Measurements from ENCODE around the gene RASSF7.
"Not testable (repeated sequence)": the region's sequence is repeated elsewhere in the genome, so short reads cannot be mapped to it uniquely, and the experiment has no call there.

The RASSF7 gene

GRCh38 chr11:560305-561147, at the start of gene RASSF7, which contains the start of gene LMNTD2:
RASSF7 (plus strand) TSS chr11:560970; CDS start chr11:561769, 799 bp downstream.
LMNTD2 (minus strand) TSS chr11:560738; CDS start chr11:560716, 22 bp downstream.
- Histone ChIP-seq H3K4me3 (ENCODE audit: low read depth, low read length) (peak within 1 kb of the TSS; percentile 78), H3K36me3 (ENCODE audit: control insufficient read depth, insufficient read depth, low read length) (peaks cover 10% of the 10 kb centered on the region; the same call in 1 of the 2 replicates), H3K9me3 (ENCODE audit: control insufficient read depth, insufficient read depth, low read depth, low read length) (no peaks in the 10 kb centered on the region), H3K9ac (ENCODE audit: low read length) (peak within 1 kb of the TSS; percentile 60), H3K27ac (ENCODE audit: low read depth, low read length) (peak within 1 kb of the TSS; percentile 59; the same call in 1 of the 2 replicates), H3K4me1 (ENCODE audit: control insufficient read depth, insufficient read depth, low read length) (peaks cover 22% of the 10 kb centered on the region), H3K27me3 (ENCODE audit: control insufficient read depth, insufficient read depth, low read length) (peaks cover 40% of the 10 kb centered on the region)

- Histone ChIP-seq H3K27ac (ENCODE audit: low read depth, low read length) (no peak overlapping the region), H3K9ac (ENCODE audit: low read length) (no peak overlapping the region), H3K4me3 (ENCODE audit: low read depth, low read length) (no peak overlapping the region), H3K36me3 (ENCODE audit: control insufficient read depth, insufficient read depth, low read length) (peaks cover 4% of the 10 kb centered on the region), H3K27me3 (ENCODE audit: control insufficient read depth, insufficient read depth, low read length) (no peaks in the 10 kb centered on the region), H3K4me1 (ENCODE audit: control insufficient read depth, insufficient read depth, low read length) (no peaks in the 10 kb centered on the region), H3K9me3 (ENCODE audit: control insufficient read depth, insufficient read depth, low read depth, low read length) (peaks cover 22% of the 10 kb centered on the region)
Observed at GRCh38 chr11:512761-513595, 47.8 kb upstream of the RASSF7 start.

GRCh38 chr11:514606-515005, 46.2 kb upstream of the RASSF7 start:
- Histone ChIP-seq H3K27ac (ENCODE audit: low read depth, low read length) (no peak overlapping the region), H3K4me3 (ENCODE audit: low read depth, low read length) (no peak overlapping the region), H3K9me3 (ENCODE audit: control insufficient read depth, insufficient read depth, low read depth, low read length) (peaks cover 26% of the 10 kb centered on the region), H3K9ac (ENCODE audit: low read length) (no peak overlapping the region), H3K36me3 (ENCODE audit: control insufficient read depth, insufficient read depth, low read length) (no peaks in the 10 kb centered on the region; the same call in none of the 2 replicates), H3K4me1 (ENCODE audit: control insufficient read depth, insufficient read depth, low read length) (no peaks in the 10 kb centered on the region), H3K27me3 (ENCODE audit: control insufficient read depth, insufficient read depth, low read length) (no peaks in the 10 kb centered on the region)

- H3K4me3 ChIP-seq (ENCODE audit: low read depth, low read length): no peak overlapping the region
- H3K27me3 ChIP-seq (ENCODE audit: control insufficient read depth, insufficient read depth, low read length): no peaks in the 10 kb centered on the region
- H3K27ac ChIP-seq (ENCODE audit: low read depth, low read length): no peak overlapping the region
- H3K9me3 ChIP-seq (ENCODE audit: control insufficient read depth, insufficient read depth, low read depth, low read length): peaks cover 26% of the 10 kb centered on the region
- H3K9ac ChIP-seq (ENCODE audit: low read length): no peak overlapping the region
- H3K36me3 ChIP-seq (ENCODE audit: control insufficient read depth, insufficient read depth, low read length): no peaks in the 10 kb centered on the region; the same call in none of the 2 replicates
- H3K4me1 ChIP-seq (ENCODE audit: control insufficient read depth, insufficient read depth, low read length): no peaks in the 10 kb centered on the region
Observed at GRCh38 chr11:515131-515530, 45.6 kb upstream of the RASSF7 start.

GRCh38 chr11:516400-516799, 44.4 kb upstream of the RASSF7 start:
- Histone ChIP-seq H3K27me3 (ENCODE audit: control insufficient read depth, insufficient read depth, low read length) (no peaks in the 10 kb centered on the region), H3K4me3 (ENCODE audit: low read depth, low read length) (no peak overlapping the region), H3K36me3 (ENCODE audit: control insufficient read depth, insufficient read depth, low read length) (no peaks in the 10 kb centered on the region; the same call in 1 of the 2 replicates), H3K9me3 (ENCODE audit: control insufficient read depth, insufficient read depth, low read depth, low read length) (peaks cover 26% of the 10 kb centered on the region), H3K27ac (ENCODE audit: low read depth, low read length) (no peak overlapping the region), H3K4me1 (ENCODE audit: control insufficient read depth, insufficient read depth, low read length) (no peaks in the 10 kb centered on the region), H3K9ac (ENCODE audit: low read length) (no peak overlapping the region)

- H3K4me1 ChIP-seq (ENCODE audit: control insufficient read depth, insufficient read depth, low read length); H3K9ac ChIP-seq (ENCODE audit: low read length); H3K27me3 ChIP-seq (ENCODE audit: control insufficient read depth, insufficient read depth, low read length); H3K36me3 ChIP-seq (ENCODE audit: control insufficient read depth, insufficient read depth, low read length); H3K27ac ChIP-seq (ENCODE audit: low read depth, low read length); H3K4me3 ChIP-seq (ENCODE audit: low read depth, low read length): not testable (repeated sequence)
- H3K9me3 ChIP-seq (ENCODE audit: control insufficient read depth, insufficient read depth, low read depth, low read length): peaks cover 26% of the 10 kb centered on the region
Observed at GRCh38 chr11:516918-517685, 43.7 kb upstream of the RASSF7 start.

GRCh38 chr11:518463-519202, 42.1 kb upstream of the RASSF7 start:
- Histone ChIP-seq H3K9me3 (ENCODE audit: control insufficient read depth, insufficient read depth, low read depth, low read length) (peaks cover 26% of the 10 kb centered on the region), H3K9ac (ENCODE audit: low read length) (no peak overlapping the region)

GRCh38 chr11:520428-521176, 40.2 kb upstream of the RASSF7 start:
- Histone ChIP-seq H3K4me1 (ENCODE audit: control insufficient read depth, insufficient read depth, low read length) (no peaks in the 10 kb centered on the region), H3K27ac (ENCODE audit: low read depth, low read length) (no peak overlapping the region), H3K27me3 (ENCODE audit: control insufficient read depth, insufficient read depth, low read length) (no peaks in the 10 kb centered on the region), H3K9ac (ENCODE audit: low read length) (no peak overlapping the region), H3K36me3 (ENCODE audit: control insufficient read depth, insufficient read depth, low read length) (no peaks in the 10 kb centered on the region), H3K9me3 (ENCODE audit: control insufficient read depth, insufficient read depth, low read depth, low read length) (peaks cover 21% of the 10 kb centered on the region), H3K4me3 (ENCODE audit: low read depth, low read length) (no peak overlapping the region)

More at GRCh38 chr11:518463-519202, 42.1 kb upstream of the RASSF7 start:
- Histone ChIP-seq H3K36me3 (ENCODE audit: control insufficient read depth, insufficient read depth, low read length) (no peaks in the 10 kb centered on the region; the same call in 1 of the 2 replicates), H3K27me3 (ENCODE audit: control insufficient read depth, insufficient read depth, low read length) (no peaks in the 10 kb centered on the region), H3K4me1 (ENCODE audit: control insufficient read depth, insufficient read depth, low read length) (no peaks in the 10 kb centered on the region), H3K27ac (ENCODE audit: low read depth, low read length) (no peak overlapping the region), H3K4me3 (ENCODE audit: low read depth, low read length) (peak overlapping the region; percentile 31; the same call in 1 of the 2 replicates)

GRCh38 chr11:521177-521688, 39.5 kb upstream of the RASSF7 start:
- Histone ChIP-seq H3K4me3 (ENCODE audit: low read depth, low read length) (no peak overlapping the region), H3K4me1 (ENCODE audit: control insufficient read depth, insufficient read depth, low read length) (no peaks in the 10 kb centered on the region), H3K9me3 (ENCODE audit: control insufficient read depth, insufficient read depth, low read depth, low read length) (peaks cover 17% of the 10 kb centered on the region), H3K36me3 (ENCODE audit: control insufficient read depth, insufficient read depth, low read length) (no peaks in the 10 kb centered on the region), H3K27me3 (ENCODE audit: control insufficient read depth, insufficient read depth, low read length) (no peaks in the 10 kb centered on the region), H3K9ac (ENCODE audit: low read length) (no peak overlapping the region), H3K27ac (ENCODE audit: low read depth, low read length) (no peak overlapping the region)

Measured in HUES6 (cell line).